ENCODE results near the gene ITIH3. TPM values are rescaled to one million over a fixed set of nuclear protein-coding genes. Genes with fewer than 3 reads are reported as not detected.
A peak's percentile ranks its signal among the peaks of the same experiment; 100 is the strongest.

The ITIH3 gene
- total RNA-seq, 1 donor from 2014 or later: not detected

- no peak for DNase-seq (ENCODE audit: low read depth)
These were observed 48.7 kb downstream of the ITIH3 start for GRCh38 chr3:52843108-52843865.

DNA sequence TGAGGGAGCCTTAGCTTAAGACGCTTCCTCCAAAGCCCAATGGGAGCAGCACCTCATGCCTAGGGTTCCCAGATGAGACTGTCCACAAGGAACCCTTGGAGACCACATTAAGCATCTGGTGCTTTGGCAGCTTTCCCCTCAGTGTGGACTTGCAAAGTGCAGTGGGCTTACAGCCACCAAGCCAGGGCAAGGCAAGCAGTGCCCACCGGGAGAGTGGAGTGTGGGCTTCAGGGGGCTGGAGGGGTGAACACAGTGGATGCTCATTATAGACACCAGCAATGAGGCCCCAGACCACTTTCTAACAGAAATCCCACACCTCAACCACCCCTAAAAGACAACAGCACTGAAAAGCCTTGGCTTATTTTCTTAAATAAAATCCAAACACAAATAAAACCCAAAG, 49.3 kb downstream of the ITIH3 start:
- DNase-seq (ENCODE audit: low read depth): no peak

DNA sequence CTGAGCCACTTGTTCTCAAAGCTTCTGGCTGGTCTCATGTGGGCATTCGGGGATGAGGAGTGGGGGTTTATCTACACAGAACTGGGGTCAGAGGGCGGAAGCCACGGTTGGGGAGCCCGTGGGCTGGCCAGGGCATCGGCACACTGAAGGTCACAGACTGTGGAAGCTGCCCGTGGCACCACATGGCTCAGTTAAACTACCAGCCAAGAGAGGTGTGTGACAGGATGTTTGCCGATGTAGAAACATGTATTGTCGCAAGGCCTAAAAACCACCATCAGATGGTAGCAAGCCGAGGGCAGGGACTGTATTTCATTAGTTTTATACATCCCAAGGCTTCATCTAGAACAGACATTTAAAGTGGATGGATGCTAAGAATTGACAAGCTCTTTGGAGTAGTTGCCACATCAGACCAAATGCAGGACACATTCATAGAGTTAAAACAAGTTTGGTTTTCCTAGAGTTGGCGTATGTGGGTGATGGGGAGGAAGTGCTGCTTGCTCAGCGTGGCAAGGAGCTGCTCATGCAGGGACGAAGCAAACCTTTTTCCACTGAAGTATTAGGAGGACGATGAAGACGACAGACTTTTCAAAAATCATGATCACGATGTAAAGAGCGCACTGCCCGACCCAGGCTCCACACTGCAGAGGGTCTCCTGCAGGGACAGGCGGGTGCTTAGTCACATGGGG, 49.8 kb downstream of the ITIH3 start:
- DNase-seq (ENCODE audit: low read depth): no peak

- DNase-seq (ENCODE audit: low read depth): peak; percentile 69
These were observed 50.6 kb downstream of the ITIH3 start for GRCh38 chr3:52845157-52845556.

- no peak for DNase-seq (ENCODE audit: low read depth)
These were observed 51.3 kb downstream of the ITIH3 start for GRCh38 chr3:52845691-52846431.

- no peak for DNase-seq (ENCODE audit: low read depth)
These were observed 51.9 kb downstream of the ITIH3 start for GRCh38 chr3:52846432-52846965.

GRCh38 chr3:52847241-52847640, 52.6 kb downstream of the ITIH3 start:
- DNase-seq (ENCODE audit: low read depth): no peak

- no peak for DNase-seq (ENCODE audit: low read depth)
These were observed 53.1 kb downstream of the ITIH3 start for GRCh38 chr3:52847726-52848125.

GRCh38 chr3:52848617-52849016, 54.0 kb downstream of the ITIH3 start:
- DNase-seq (ENCODE audit: low read depth): peak; percentile 93

- DNase-seq (ENCODE audit: low read depth): no peak
These were observed 55.1 kb downstream of the ITIH3 start for GRCh38 chr3:52849656-52850055.

DNA sequence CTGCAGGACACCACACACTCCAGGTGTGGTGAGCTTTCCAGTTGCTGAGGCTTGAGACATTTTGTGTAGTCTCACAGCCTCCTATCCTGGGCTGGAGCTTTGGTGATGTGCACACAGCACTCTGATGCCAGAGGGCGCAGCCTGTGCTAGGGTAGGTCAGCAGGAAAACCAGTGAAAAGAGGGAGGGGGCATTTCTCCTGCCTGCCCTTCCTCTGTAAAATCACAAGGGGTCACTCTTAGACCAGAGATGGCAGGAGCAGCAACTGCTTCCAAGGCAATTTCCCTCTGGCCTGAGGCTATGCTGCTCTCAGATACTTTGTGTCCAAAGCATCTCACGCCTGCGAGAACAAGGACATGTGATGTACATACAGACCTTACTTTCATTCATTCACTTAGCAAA, 56.8 kb downstream of the ITIH3 start:
- DNase-seq (ENCODE audit: low read depth): peak; percentile 48

DNA sequence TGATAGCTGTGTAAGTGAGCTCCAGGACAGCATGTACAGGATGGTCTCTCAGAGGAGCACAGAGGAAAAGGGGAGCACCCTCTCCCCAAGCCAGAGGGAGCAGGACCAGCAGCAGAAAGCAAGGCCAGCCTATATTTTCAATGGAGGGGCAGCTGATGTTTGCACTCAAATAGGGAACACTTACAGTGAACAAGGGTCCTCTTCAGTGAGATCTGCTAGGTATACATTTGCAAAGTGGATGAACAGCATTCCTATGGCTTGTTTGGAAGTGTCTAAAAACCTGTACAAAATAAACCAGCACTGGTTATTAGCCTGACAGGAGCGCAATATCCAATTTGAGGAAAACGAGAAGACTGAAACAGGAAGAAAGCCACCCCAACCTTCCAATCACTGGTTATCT, 57.8 kb downstream of the ITIH3 start:
- DNase-seq (ENCODE audit: low read depth): no peak

DNA sequence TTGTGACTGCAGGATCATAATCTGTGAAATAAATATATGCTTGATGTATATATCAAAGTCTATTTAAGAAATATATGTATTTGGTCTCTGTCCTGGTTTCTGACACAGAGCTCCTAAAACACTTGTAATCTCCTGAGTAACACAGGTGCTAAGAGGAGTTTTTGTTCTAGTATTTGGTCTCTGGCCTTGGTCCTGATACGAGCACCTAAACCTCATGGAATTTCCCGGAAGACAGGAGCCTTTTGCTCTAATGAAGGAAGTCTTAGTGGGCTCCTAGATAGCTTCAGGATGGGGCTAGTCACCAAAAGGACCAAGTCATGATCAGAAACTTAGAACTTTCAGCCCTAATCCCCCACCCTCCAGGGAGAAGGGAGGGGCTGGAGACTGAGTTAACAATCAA, 59.4 kb downstream of the ITIH3 start:
- DNase-seq (ENCODE audit: low read depth): no peak

DNA sequence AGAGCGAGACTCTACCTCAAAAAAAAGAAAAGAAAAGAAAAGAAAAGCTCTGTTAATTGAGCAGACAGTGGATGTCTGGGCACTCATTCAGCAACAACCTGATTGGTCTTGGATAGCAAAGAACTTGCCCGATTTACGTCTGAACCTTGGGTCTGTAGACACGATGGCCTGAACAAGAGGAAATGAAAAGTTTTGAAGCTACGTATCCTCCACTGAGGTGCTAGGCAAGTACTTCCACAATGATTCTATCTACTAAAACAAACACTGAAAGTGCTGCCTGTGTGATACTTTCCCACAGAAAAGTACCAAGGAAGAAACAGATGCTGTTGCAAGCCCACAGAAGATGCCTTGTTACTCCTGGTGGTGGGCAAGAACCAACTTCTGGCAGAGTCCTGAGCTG, 62.1 kb downstream of the ITIH3 start:
- DNase-seq (ENCODE audit: low read depth): no peak

DNA sequence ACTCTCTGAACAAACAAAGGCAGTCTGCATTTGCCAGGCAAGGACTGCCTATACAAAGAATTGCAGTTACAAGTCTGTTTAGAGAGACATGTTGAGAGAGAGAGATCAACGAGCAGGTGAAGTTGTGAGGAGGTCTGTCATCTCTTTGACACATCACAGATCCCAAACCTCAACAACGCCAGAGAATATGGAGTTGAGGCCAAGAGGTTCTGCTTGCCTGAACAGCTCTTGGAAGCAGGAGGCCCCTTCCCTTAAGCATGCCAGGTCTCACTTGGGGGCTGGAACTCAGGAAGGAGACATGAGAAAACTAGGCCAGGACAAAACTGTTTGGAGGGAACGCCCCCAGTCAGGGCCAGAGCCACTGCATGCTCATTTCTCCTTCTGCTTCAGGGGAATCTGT, 62.5 kb downstream of the ITIH3 start:
- no peak for DNase-seq (ENCODE audit: low read depth)

GRCh38 chr3:52857864-52858263, 63.3 kb downstream of the ITIH3 start:
- DNase-seq (ENCODE audit: low read depth): no peak

Small RNA genes within 50 kb of the gene (microRNA-seq; reads per million reads assigned to microRNA genes)
- gene MIR8064: not detected

Other genes starting within 250 kb of the ITIH3 start
- gene PBRM1, start 108.9 kb upstream of the ITIH3 start, total RNA-seq: 54.0 and 58.2 TPM in 2 replicates
- 125 and 153 TPM in 2 replicates for gene GNL3, start 108.8 kb upstream of the ITIH3 start, total RNA-seq
- gene GLT8D1, start 89.0 kb upstream of the ITIH3 start, total RNA-seq: 84.7 and 106 TPM in 2 replicates
- gene SPCS1, start 88.7 kb upstream of the ITIH3 start, total RNA-seq: 141 and 206 TPM in 2 replicates
- gene NEK4, start 23.9 kb upstream of the ITIH3 start, total RNA-seq: 11.1 and 14.0 TPM in 2 replicates
- not detected in 2 replicates for gene ITIH1, start 17.2 kb upstream of the ITIH3 start, total RNA-seq
- gene ITIH4, start 35.9 kb downstream of the ITIH3 start, total RNA-seq: 5.0 and 5.4 TPM in 2 replicates
- 78.0 and 84.9 TPM in 2 replicates for gene MUSTN1, start 40.2 kb downstream of the ITIH3 start, total RNA-seq
- 8.9 and 9.2 TPM in 2 replicates for gene STIMATE, start 102.8 kb downstream of the ITIH3 start, total RNA-seq